HG02571 (cell line): ENCODE results near the gene KLF7.

Experiments used
- ATAC-seq: cut with Tn5 transposase; IDR thresholded peaks from one replicate; pipeline ENCODE4 v1.9.1; 2021; ENCODE audit warnings: mild to moderate bottlenecking, moderate library complexity; ENCODE audit not compliant: unreplicated experiment

Gene KLF7

DNA sequence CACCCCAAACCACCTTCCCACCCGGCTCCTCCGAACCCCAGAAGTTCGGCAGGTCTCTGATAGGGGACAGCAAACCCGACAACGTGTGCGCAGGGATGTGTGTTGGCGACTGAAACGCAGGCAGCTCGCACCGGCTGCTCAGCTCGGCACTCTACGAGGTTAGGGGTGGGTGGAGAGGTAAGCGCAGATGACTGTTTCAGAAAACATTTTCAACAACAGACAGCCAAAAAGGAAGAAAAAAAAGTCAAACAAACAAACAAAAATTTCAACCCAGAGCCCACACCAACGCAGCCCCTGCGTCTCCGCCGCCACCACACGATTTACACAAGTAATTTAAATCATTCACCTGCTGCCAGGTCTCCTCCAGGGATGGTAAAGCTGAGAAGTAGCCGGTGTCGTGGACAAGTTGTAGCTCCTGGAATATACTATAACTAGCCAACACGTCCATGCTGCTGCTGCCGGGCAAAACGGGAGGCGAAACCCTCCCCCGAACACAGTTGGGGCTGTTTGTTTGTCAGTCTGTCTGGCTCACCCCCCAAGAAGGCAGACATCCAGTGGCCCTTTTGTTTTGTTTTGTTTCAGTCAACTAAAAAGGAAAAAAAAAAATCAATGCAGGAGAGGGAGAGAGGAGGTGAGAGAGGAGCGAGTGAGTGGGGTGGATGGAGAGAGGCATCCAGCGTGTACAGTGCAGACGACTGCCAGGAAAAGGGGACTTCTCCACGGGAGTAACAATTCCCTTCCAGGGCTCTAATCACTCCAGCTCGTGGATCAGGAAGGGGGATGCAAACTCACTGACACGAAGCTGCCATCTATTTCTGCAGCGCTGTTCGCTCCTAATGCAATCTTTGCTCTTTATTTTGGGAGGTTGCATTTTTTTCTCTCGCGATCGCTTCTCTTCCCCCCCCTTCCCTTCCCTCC lies at the start of gene KLF7:
Gene KLF7 (minus strand): TSS at position 828 of the 918 bp plus-strand sequence. CDS start 380 bp downstream, at position 448.
- no peak for ATAC-seq

GRCh38 chr2:207215308-207215707 lies 49.6 kb upstream of the KLF7 start:
- ATAC-seq = no peak

GRCh38 chr2:207214446-207214845 lies 48.7 kb upstream of the KLF7 start:
- no peak for ATAC-seq

DNA sequence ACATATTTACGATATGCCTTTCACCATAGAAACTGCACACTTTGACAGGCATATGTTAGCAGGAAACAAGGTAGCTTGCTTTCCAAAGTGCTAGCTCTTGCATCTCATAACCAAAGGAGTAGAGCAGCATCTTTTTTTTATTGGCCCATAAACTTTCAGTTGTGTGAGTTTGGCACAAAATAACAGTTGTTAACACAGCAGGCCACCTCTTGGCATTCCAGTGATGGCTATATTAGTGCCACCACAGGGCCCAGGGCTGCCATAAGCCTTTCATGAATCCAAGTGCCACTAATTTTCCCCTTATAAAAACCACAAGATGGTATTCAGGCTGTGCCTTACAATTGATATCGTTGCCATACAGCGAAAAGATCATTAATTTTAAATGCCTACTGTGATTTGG lies 40.3 kb upstream of the KLF7 start:
- no peak for ATAC-seq

- no peak for ATAC-seq
These were observed 39.6 kb upstream of the KLF7 start for GRCh38 chr2:207205173-207205957.

GRCh38 chr2:207203056-207203455 lies 37.3 kb upstream of the KLF7 start:
- ATAC-seq = no peak

DNA sequence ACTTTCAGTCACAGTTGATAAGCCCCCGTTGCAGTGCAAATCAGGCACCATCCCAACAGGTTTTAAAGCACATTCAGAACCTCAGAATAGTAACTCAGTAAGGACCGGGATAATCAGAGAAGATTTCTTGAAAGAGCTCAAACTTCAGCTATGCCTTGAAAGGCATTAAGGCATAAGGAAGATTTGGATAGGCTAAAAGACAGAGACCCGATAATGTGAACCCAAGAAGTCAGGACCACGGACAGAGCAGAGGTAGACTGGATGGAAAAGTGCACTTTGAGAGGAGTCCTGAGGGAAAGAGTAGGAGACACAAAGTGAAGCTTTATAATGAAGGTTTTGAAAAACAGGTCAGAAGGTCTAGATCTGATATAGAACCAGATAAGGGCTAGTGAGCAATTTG lies 36.9 kb upstream of the KLF7 start:
- ATAC-seq = no peak

DNA sequence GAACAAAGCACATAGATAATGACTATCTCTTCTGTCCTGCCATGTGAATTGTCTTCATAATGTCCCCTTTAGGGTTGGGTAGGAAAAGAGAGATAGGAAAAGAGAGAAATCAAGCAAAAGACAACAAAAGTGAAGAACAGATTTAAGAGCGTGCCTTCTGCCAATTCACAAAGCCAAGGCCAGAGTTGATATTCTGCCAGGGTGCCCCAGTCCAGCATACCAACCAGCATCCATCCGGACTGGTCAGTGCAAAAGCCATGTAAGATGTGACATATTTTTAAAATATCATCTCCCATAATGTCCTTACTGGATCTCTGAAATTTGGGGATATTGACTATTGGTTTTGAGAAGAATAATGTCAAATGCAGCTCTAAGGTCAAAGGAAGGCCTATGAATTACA lies 35.7 kb upstream of the KLF7 start:
- no peak for ATAC-seq

DNA sequence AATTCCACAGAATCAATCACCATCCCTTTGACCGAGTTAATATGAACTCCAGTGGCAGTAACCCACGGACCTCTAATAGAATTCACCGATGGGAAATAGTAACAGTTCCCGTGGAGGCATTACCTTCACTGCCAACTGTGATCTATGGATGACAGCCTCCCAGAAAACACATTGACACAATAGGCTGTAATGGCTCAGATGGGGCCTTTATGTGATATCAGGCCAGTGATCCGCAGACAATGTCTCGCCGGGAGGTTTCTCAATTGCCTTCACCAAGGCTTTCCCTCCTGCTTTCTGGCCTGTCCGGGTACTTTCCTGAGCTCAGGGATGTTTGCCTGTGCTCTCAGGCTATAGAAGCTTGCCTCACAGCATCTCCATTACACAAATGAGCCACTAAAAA lies 34.4 kb upstream of the KLF7 start:
- ATAC-seq = no peak

DNA sequence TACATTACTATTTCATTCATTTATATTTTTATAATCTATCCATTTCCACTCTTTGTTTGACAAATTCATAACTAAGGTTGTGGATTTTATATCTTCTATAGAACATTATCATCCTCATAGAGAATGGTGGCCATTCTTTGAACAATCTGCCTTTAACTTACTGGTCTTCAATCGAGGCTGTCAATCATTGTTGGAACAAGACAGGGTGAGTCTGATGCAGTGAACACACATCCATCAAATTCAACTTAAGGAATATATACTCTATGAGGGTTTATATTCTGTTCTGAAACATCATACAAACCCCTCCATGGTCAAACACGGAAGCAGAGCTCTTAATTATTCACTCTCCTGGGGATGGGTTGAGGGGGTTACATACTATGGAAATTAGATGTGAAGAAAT lies 28.3 kb upstream of the KLF7 start:
- ATAC-seq = no peak

DNA sequence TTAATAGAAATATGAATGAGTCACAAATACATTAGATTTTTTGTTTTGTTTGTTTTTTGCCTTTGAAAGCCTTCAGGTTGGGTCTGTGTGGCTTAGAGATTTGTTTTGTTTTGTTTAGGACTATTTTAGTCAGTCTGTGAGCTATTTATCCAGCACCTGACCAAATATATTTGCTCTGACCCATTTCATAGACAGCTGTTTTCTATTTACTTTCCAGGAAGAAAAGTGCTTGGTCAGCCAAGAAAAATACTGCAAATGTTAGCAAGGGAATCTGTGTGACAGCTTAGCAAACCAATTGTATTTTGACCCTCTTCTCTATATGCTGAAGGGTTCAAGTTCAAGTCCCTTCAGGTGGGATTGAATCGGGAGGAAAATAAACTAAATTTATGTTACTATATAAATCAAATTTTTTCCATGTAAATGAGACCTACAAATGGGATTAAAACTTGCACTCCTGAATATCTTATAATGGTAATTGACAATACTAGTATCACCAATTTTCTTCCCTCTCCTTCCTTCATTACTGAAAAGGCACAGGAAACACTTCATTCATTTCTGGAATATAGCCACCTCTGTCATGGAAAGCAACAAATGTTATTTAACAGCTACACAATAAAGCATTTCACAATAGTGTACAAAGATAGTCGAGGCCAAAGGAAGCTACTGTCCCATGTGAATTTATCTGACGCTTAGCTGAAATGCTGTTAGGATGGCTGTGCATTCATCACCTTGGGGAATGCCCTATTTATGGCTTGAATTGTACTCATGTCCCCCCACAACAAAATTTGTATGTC lies 23.1 kb upstream of the KLF7 start:
- no peak for ATAC-seq

DNA sequence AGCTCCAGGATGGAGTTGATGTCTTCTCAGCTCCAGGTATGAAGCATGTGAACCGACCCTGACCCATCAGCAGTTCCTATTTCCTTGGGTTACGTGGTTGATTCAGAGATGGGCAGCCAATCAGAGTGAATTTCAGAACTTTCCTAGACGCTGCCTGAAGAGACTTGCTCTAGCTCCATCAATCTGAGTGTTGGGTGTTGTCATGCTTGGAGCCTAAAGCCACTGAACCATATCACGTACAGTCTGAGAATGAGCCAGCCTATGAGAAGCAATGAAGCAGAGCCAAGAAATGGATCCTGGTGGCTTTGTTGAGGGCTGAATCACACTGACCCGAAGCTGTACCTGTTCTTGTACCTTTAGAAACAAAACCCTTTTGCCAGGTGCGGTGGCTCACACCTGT lies 19.6 kb upstream of the KLF7 start:
- ATAC-seq = no peak

GRCh38 chr2:207184768-207185167 lies 19.0 kb upstream of the KLF7 start:
- no peak for ATAC-seq

DNA sequence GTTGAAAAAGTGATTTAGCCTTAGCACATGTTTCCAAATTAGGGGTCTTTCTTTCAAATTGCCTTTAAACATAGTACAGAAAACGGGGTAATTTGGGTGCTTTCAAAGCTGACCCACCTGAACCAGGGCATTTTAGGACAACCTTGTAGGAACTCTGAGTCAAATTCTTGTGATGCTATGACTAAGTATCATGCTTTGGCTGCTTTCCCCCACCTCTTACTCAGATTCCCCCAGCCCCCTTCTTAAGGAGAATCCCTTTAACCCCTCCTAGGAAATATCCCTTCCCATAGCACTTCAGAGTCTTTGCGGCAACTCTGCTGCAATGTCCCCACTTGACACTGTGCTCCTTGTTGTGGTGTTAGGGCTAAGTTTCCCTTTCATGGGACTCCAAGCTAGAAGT lies 18.6 kb upstream of the KLF7 start:
- ATAC-seq = no peak

DNA sequence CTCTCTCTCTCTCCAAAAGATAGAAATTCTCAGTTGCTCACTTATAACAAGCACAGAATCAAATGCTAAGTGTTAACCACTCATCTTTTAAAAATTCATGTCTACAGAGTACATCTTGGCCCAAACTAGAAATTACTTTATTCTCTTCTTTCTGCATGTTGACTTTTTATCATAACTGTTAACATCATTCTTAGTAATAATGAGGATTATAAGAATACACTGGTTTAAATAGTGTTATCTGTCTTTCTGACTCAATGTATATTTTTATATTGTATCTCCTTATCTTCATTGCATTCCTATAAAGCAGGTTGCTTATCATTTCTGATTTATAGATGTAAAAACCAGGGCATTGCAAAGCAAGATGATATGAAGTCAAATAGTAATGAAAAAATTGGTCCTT lies 17.8 kb upstream of the KLF7 start:
- no peak for ATAC-seq

- no peak for ATAC-seq
These were observed 17.2 kb upstream of the KLF7 start for GRCh38 chr2:207182911-207183310.

DNA sequence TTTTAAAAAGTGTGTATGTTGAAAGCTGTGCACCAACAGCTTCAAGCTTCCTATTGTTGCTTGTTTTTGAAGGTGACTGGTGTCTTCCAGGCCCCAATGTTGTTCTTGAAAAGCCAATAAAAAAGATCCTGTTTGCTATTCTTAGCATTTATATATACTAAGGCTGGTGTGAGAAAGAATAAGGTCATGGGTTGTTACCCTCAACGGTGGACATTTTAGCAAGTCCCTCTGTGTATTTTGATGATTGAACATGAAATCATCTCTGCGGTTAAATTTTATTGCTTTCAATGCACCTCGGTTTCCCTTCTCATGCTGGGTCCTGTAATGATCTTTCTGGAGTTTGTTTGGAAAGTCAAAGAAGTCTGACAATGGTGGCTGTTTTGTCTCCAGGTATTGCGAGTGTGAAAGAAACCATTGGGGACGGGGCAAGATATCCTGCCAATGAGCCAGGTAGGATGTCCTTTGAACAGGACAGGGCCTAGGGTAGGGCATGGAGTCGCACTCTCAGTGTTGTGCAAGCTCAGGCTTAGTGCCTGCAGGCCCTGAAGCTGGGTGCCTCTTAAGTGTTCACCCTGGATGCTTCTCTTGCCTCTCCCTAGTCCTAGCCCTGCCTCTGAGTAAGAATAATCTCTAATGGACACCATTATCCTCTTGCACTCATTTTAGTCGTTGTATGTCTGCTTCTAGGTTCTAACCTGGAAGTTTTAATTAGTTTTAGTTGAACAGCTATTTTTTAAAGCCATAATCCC lies 16.0 kb upstream of the KLF7 start:
- ATAC-seq = no peak

DNA sequence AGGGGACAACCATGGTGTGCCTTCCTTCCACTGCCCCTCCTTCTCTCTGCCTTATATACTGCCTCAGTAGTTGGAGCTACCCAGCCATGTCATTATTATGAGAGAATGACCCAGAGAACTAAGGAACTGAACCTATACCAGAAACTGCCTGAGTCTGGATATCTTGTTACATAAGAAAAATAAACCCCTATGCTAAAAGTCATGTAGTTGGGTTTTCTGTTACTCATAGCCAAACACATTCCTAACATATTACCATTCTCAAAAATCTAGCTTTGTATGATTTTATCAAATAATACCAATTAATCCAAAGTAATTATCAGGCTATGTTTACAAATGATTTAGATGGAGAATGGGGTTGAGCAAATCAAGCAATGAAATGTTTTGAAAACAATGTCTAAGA lies 15.0 kb upstream of the KLF7 start:
- ATAC-seq = no peak

GRCh38 chr2:207176247-207176646 lies 10.5 kb upstream of the KLF7 start:
- no peak for ATAC-seq

DNA sequence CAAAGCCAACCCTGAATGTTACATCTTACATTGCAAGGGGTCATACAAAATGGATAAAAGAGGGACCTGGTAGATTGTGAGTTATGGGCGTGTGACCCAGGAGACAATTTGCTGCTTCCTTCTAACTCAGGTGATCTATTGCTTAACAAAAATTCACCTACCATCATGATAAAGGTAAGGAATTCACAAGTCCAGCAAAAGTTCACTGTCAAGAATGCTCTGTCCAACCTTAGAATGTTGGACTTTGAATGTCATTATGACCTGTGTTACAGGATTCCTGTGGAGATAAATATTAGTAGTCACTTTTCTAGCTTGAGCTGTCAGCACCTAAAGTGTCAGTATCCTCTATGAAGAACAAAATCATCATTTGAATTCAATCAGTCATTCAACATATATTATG lies 7.9 kb upstream of the KLF7 start:
- ATAC-seq = no peak
